NCI-H82 (cell line): ENCODE measurements around the gene MYMX.
"Not testable (repeated sequence)": the region's sequence is repeated elsewhere in the genome, so short reads cannot be mapped to it uniquely, and the experiment has no call there.

Experiments
- DNase-seq: peaks from one replicate; lab custom pipeline; 2025; lab: John Stamatoyannopoulos, UW

The MYMX gene

DNA sequence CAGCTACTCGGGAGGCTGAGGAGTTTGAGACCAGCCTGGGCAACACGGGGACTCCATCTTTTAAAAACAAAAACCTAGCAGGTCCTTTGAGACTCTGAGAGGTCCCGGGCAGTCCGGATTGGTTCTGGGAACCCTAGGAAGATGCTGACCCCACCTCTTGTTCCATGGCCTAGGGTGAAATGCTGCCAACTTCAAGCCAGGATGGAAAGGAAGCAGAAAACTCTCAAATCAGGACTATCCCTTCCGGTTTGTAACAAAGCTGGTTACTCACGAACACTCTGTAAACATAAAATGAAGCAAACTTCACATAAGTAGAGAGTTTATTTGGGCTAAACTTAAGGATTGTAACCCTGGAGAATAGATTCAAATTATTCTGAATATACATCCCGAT, 30.1 kb upstream of the MYMX start:
- DNase-seq = no peak

DNA sequence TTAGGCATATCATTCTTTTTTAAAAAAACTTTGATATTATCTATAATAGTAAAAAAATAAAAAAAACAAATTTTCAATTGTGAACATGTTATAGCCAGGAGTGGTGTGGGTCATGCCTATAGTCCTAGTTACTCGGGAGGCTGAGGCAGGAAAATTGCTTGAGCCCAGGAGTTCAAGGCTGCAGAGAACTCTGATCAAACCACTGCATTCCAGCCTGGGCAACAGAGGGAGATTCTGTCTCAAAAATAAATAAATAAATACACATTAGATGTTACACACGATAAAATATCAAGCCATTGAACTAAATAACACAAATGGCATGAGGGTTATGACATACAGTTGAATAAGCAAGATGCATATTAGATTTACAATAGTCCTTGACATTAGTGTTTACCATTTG, 27.9 kb upstream of the MYMX start:
- DNase-seq = no peak

- DNase-seq = no peak
Measured at GRCh38 chr6:44189257-44189656, 27.5 kb upstream of the MYMX start.

- DNase-seq = no peak
Measured at GRCh38 chr6:44190715-44191114, 26.0 kb upstream of the MYMX start.

GRCh38 chr6:44192428-44193041, 24.2 kb upstream of the MYMX start:
- DNase-seq = no peak

GRCh38 chr6:44193307-44193910, 23.3 kb upstream of the MYMX start:
- no peak for DNase-seq

- no peak for DNase-seq
Measured at GRCh38 chr6:44194326-44194725, 22.4 kb upstream of the MYMX start.

DNA sequence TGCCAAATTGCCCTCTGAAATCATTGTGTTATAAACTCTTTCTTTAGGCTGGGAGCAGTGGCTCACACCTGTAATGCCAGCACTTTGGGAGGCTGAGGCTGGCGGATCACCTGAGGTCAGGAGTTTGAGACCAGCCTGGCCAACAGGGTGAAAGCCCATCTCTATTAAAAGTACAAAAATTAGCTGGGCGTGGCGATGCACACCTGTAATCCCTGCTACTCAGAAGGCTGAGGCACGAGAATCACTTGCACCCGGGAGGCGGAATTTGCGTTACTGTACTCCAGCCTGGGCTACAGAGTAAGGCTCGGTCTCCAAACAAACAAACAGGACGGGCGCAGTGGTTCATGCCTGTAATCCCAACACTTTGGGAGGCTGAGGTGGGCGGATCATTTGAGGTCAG, 20.4 kb upstream of the MYMX start:
- not testable (repeated sequence) for DNase-seq

DNA sequence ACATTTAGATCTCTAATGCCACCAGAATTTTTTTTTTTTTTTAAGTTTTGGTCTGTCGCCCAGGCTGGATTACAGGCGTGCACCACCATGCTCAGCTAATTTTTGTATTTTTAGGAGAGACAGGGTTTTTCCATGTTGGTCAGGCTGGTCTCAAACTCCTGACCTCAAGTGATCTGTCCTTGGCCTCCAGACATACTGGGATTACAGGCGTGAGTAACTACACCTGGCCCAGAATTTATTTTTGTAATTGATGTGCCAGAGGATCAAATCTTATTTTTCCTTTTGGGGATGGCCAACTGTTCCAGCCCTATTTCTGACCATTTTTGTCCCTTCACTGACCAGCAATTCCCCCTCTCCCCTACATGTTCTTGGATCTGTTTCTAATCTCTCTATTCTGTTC, 18.0 kb upstream of the MYMX start:
- DNase-seq = no peak

- DNase-seq = no peak
Measured at GRCh38 chr6:44199883-44200282, 16.8 kb upstream of the MYMX start.

DNA sequence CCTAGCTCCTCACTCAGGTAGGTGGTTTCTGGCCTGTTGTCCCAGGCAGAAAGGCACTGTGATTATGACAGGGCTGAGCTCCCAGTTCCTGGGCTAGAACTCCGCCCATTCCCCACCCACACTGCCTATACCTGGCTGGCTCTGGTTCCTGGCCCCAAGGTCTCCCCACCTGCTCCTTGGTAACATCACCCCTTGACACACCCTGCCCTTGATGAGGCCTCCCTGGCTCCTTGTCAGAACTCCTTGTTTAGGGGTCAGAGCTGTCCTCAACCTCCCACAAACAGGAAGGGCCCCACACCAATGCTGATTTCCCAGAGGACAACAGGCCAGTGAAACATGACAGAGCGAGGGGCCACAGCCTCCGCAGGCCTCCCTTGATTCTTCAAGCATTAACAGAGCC, 15.5 kb upstream of the MYMX start:
- no peak for DNase-seq

- no peak for DNase-seq
Measured at GRCh38 chr6:44201638-44202303, 15.0 kb upstream of the MYMX start.

DNA sequence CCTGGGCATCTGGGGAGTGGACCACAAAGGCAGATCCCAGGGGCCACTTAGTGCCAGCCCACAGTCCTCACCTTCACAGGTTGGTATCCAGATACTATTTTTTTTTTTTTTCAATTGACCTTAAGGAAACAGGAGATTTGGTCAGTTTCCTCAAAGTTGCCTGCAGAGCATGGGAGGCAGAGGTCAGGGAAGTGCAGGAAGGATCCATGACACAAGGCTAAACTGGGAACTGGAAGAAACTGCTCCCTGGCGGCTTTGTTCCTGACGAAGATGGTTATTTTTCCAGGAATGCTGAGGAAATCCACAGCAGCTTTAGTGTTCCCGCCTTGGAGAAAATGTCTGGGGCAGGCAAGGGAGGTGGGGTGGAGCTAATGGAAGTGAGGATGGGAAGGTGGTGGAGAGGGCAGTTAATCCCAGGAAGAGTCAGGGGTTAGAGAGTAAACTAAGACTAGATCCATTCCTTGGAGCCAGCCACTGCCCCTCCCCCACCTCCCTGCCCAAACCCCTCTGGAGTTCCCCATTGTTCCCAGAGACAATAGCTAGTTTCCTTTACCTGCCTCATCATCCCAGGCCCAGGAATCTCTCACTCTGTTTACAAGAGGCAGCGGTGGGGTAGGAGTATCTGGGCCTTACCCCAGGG, 14.3 kb upstream of the MYMX start:
- DNase-seq = no peak

GRCh38 chr6:44202972-44203750, 13.6 kb upstream of the MYMX start:
- DNase-seq = no peak

- DNase-seq = no peak
Measured at GRCh38 chr6:44203955-44204354, 12.8 kb upstream of the MYMX start.

- DNase-seq = no peak
Measured at GRCh38 chr6:44207966-44208365, 8.8 kb upstream of the MYMX start.

GRCh38 chr6:44211284-44211683, 5.4 kb upstream of the MYMX start:
- no peak for DNase-seq

DNA sequence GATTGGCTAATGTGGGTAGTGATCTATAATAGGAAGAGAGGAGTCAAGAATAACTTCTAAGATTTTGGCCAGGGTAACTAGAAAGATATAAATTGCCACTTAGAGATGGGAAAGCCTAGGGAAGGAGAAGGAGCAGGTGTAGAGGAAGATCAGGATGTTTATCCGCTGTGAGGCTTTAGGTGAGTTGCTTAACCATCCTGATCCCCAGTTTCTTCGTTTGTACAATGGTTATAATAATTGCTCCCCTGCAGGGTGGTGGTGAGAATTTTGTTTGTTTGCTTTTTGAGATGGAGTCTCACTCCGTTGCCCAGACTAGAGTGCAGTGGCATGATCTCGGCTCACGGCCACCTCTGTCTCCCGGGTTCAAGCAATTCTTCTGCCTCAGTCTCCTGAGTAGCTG, 2.4 kb upstream of the MYMX start:
- no peak for DNase-seq

GRCh38 chr6:44217332-44218143, 812 bp downstream of the MYMX start:
- DNase-seq = no peak

- peak; percentile 98 for DNase-seq
Measured at GRCh38 chr6:44219053-44219814, 2.5 kb downstream of the MYMX start.
